Hematopoietic multipotent progenitor cell treated with erythropoietin and hydrocortisone succinate and interleukin-3 and kit ligand, for 17 days (in vitro differentiated cells): Measurements from ENCODE around the gene FXYD4.

Source experiments
- DNase-seq: peaks from one replicate; pipeline ENCODE4 v3.0.0-alpha.2; 2015; ENCODE audit warnings: low spot score

Gene FXYD4

GRCh38 chr10:43396061-43396927, 24.9 kb downstream of the FXYD4 start:
- DNase-seq = peak; percentile 62

- DNase-seq = peak; percentile 61
Observed at GRCh38 chr10:43396928-43397624, 25.6 kb downstream of the FXYD4 start.

- no peak for DNase-seq
Observed at GRCh38 chr10:43398939-43399319, 27.5 kb downstream of the FXYD4 start.

GRCh38 chr10:43399320-43400310, 28.2 kb downstream of the FXYD4 start:
- no peak for DNase-seq

- DNase-seq = no peak
Observed at GRCh38 chr10:43401627-43402026, 30.2 kb downstream of the FXYD4 start.

GRCh38 chr10:43402176-43402575, 30.7 kb downstream of the FXYD4 start:
- no peak for DNase-seq

- DNase-seq = no peak
Observed at GRCh38 chr10:43402880-43403452, 31.5 kb downstream of the FXYD4 start.

GRCh38 chr10:43403911-43404703, 32.7 kb downstream of the FXYD4 start:
- DNase-seq = no peak

GRCh38 chr10:43404704-43405084, 33.3 kb downstream of the FXYD4 start:
- DNase-seq = no peak

- no peak for DNase-seq
Observed at GRCh38 chr10:43407148-43407575, 35.7 kb downstream of the FXYD4 start.

GRCh38 chr10:43407576-43408330, 36.3 kb downstream of the FXYD4 start:
- peak; percentile 82 for DNase-seq

- no peak for DNase-seq
Observed at GRCh38 chr10:43408331-43408709, 36.9 kb downstream of the FXYD4 start.

GRCh38 chr10:43408710-43409384, 37.4 kb downstream of the FXYD4 start, which contains the start of gene HNRNPF:
HNRNPF (minus strand) TSS chr10:43409186; CDS start chr10:43387884, 21,302 bp downstream.
- peak; percentile 93 for DNase-seq

- peak; percentile 42 for DNase-seq
Observed at GRCh38 chr10:43409385-43410109, 38.1 kb downstream of the FXYD4 start.

- DNase-seq = no peak
Observed at GRCh38 chr10:43410345-43410744, 38.9 kb downstream of the FXYD4 start.

GRCh38 chr10:43411536-43411935, 40.1 kb downstream of the FXYD4 start:
- DNase-seq = no peak

GRCh38 chr10:43415544-43415943, 44.1 kb downstream of the FXYD4 start:
- DNase-seq = peak; percentile 56

- peak; percentile 87 for DNase-seq
Observed at GRCh38 chr10:43417950-43418768, 46.7 kb downstream of the FXYD4 start.
